HG03097 (cell line): ENCODE measurements around the gene ZBTB5.
"Not testable (repeated sequence)": the region's sequence is repeated elsewhere in the genome, so short reads cannot be mapped to it uniquely, and the experiment has no call there.

ENCODE experiments used
- ATAC-seq: cut with Tn5 transposase; IDR thresholded peaks from one replicate; pipeline ENCODE4 v1.9.1; 2021; ENCODE audit not compliant: unreplicated experiment, low FRiP score

ZBTB5 gene

DNA sequence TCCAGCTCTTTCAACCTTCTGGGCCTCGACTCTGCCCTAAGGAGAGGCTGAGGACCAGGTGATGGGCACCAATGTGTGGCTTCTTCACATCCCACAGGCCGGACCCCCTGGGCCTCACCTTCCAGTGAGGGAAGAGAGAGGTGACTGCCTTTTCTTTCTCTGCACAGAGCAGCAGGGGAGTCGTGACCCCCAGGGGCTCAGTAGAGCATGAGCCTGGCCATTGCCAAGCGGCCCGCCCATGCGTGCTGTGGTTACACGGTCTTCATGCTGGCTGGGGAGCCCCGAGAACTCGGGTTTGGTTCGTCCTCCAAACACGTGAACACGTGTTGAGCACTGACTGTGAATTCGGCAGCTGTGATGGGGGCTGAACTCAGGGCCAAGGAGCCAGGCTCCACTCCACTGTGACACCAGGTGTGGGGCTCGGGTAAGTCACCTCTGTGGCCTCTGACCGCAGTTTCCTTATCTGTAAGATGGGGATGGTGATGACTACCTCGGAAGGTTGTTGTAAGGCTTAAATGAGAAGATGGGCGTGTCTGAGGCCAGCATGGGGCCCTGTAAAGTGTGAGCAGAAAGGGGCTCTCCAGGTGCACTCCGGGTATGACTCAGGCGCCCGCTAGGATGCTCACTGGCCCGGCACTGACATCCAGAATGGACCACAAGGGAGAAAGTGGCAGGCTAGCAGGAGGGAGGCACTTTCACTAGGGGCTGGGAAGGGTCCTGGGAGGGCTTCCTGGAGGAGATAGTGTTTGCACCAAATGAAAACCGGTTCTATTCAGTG, 56.1 kb downstream of the ZBTB5 start:
- peak; percentile 82 for ATAC-seq

DNA sequence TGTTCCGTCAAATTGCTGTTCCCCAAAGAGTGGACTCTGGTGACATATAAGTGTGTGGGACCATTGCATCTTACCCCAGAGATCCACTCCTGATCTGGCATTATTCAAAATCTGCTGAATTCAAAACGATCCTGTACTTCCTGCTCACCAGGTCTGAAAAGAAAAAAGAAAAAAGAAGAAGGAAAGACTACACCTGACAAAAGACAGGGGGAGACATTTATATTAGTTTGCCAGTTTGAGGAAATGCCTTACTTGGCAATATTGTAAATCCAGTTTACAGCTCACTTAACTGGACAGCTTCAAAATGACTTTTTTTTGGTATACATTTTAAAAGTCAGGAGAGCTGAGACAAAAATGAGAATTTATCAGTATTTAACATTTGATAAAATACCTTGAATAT, 57.8 kb downstream of the ZBTB5 start:
- no peak for ATAC-seq

DNA sequence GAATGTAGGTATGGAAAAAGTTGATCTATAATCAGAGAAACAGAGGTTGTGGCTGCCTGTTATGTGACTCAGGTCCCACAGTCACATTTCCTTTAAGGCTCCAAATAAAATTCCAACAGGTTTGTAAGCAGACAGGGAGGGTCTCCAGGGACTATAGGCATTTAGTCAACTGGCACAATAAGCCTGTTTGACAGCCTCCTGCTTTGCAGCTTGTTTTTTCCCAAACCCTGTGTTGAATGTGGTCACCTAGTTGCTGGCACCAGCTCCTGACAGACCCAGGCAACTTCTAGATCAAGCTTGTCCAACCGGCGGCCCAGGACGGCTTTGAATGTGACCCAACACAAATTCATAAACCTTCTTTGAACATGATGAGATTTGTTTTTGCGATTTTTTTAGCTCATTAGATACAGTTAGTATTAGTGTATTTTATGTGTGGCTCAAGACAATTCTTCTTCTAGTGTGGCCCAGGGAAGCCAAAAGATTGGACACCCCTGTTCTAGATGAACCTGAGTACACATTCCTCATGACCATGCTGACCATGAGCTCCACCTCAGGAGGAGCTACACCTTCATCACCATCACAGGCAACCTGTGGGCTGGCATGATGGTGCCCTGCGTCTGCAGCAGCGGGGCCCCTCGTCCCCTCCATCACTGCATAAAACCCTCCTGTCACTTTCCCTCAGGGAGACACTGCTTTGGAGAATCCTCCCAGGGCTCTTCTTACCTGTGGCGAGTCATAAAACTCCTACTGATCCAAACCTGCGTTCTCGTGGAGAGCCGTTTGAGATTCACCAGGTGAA, 58.4 kb downstream of the ZBTB5 start:
- ATAC-seq: no peak

DNA sequence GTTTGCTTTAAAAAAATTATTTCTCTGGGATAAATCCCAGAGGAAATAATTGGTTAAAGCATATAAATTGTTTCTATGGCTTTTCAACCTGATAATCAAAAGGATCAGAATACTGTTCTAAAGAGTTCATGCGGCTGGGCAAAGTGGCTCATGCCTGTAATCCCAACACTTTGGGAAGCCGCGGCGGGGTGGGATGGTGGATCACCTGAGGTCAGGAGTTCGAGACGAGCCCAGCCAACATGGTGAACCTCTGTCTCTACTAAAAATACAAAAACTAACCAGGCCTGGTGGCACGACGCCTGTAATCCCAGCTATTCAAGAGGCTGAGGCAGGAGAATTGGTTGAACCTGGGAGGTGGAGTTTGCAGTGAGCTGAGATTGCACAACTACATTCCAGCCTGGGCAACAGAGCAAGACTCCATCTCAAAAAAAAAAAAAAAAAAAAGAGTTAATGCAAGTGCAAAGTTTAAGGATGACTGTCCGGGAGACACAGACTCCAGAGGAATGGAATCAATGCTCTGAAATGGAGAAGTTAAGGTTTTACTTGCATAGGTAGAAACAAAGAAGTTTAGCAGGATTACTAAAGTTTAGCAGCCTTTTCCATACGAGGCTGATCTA, 59.4 kb downstream of the ZBTB5 start:
- ATAC-seq: no peak

DNA sequence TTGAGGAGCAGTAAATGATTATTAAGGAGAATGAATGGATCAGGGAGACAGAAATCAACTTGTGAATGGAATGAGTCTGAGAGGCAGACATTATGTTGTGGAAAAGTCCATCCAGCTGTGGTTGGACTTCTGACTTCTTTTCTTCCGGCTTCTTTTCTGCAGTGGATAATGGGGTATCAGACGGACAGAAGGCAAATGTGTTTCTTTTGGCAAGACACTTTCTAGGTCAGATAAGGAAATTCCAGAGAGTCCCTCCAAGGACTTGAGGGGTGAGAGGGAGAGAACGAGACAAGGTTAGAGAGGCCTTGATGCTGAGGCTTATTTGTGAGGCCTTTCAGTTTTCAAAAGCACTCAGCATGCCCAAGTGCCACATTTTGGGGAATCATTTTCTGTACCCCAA, 59.9 kb downstream of the ZBTB5 start:
- no peak for ATAC-seq

DNA sequence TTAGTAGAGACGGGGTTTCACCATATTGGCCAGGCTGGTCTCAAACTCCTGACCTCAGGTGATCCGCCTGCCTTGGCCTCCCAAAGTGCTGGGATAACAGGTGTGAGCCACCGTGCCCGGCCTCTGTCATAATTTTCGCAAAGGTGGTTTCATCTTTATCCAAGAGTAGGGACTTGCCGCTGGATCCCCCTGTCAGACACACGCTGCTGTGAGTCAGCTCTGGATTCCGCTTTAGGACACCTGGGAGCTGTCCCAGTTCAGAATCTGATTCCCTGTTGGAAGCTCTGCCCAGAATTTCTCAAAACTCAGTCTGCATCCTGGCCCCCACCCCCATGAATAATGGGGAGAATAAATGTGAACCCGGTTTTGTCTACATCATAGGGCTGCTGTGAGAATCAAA, 60.7 kb downstream of the ZBTB5 start:
- ATAC-seq: no peak

DNA sequence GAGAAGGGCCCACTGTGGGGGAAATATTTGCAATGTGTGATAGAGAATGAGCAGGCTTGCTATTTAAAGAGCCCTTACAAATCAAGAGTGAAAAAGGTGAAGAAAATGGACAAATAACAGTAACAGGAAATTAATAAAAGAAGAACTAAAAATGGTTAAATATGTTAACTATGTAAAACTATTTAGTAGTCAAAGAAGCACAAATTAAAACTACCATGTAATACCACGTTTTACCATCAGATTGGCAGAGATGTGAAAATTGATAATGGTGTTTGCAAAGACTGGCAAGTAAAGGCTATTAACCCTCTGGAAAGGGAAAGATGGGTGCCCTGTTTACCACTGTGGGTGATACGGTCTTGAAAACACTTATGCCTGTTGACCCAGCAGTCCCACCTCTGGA, 65.9 kb downstream of the ZBTB5 start:
- ATAC-seq: no peak

DNA sequence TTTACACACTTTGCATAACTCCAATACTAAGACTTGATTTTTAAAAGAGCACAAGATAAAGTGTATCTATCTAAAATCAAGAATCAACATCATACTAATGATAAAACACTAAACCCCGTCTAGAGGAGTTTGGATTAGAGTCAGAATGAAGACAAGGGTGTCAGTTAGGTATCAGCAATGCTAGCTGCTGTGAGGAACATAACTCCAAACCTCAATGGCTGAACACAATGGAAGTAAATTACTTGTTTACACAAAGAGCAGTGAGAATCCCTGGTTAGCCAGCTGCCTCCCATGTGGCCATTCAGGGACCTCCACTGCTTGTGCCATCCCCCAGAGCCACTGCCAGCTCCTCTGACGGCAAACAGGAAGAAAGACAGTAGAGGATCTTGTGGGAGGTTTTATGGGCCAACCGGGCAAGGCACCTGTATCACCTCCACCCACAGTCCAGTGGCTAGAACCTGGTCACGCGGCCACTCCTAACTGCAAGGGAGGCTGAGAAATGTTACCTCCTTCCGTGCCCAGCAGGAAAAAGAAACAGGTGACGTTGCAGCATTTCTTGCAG, 66.7 kb downstream of the ZBTB5 start:
- no peak for ATAC-seq

DNA sequence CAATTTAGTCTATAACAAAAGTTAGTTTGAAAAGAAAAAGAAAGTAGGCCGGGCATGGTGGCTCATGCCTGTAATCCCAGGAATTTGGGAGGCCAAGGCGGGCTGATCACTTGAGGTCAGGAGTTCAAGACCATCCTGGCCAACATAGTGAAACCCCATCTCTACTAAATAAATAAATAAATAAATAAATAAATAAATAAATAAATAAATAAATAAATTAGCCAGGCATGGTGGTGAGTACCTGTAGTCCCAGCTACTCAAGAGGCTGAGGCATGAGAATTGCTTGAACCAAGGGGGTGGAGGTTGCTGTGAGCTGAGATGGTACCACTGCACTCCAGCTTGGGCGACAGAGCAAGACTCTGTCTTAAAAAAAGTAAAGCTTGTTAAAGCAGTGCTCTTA, 67.3 kb downstream of the ZBTB5 start:
- ATAC-seq: not testable (repeated sequence)

DNA sequence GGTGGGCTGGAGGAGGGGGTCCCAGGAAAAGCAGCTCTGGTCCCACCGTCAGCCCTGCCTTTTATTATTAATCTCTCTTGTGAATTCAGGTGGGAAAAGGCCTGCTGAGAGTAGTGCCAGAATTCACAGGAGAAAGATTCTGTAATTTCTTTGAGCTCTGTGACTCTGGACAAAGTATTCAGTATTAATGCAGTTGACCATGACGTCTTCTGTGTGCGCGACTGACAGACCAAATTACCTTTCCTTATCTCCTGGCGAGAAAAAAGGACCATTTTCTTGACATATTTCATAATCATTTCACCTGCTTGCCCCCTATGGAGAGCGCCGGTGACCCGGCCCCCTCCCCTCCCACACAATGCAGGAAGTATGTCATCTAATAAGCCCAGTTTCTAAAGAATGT, 69.6 kb downstream of the ZBTB5 start:
- no peak for ATAC-seq

DNA sequence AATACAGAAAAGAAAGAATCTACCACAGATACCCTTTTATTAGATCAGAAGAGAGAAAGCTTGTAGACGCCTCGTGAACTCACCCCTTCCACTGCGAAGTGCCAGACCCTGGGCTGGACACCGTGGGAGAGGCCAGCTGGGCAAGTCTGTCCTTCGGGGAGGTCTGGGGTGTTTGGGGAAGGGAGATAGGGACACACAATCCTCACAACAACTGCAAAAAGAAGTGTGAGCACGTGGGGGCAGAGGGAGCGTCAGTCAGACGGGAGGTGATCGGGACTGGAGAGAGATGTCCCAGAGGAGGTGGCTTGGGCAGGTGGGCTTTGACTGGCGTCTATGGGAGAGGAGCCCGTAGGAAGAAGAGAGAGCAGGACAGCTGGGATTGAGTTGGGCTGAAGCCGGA, 70.0 kb downstream of the ZBTB5 start:
- ATAC-seq: no peak

DNA sequence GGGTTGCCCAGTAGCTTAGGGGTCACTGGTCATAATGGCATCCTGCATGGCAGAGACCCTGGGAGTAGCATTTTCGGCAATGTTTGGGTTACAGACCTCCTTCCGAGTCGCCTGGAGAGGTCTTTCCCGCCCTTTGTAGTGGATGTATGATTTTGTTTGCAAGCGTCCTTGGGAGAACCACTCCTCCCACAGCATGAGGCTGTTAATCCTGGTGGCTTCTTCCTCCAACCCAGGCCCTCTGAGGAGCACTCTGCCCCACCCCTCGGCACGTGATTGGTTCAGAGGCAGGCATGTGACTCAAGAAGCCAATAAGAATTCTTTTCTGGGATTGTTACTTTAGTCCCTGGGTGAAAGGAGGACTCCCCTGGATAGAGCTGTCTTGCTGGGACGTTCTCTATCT, 73.0 kb downstream of the ZBTB5 start:
- ATAC-seq: no peak

DNA sequence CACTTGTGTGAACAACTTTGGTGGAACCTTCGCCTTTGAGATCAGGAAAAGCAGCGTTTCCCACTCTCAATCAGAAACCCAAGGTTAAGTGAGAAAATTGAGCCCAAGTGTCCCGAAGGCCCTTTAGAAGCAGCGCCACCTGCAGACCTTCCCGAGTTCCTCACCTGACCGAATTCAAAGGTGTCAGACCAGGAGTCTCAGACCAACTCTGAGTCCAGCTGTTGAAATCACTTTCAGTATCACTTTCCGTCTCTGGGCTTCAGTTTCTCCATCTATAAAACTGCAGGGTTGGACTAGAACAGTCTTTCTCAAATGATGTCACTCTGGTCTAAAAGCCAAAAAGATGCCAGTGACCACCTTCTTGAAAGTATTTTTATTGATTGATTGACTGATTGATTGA, 74.5 kb downstream of the ZBTB5 start:
- peak; percentile 86 for ATAC-seq
